ENCODE data around the gene VWCE. TPM values are rescaled to one million over a fixed set of nuclear protein-coding genes. Genes with fewer than 3 reads are reported as not detected.
A peak's percentile ranks its signal among the peaks of the same experiment; 100 is the strongest.

The VWCE gene
- total RNA-seq, 1 donor from 2014 or later: 25.3 TPM

GRCh38 chr11:61332797-61333549 is 37.9 kb upstream of the VWCE start, which contains the start of the genes DDB1 and TKFC:
Gene DDB1 (minus strand): TSS chr11:61333105. CDS start chr11:61332968, 137 bp downstream.
Gene TKFC (plus strand): TSS chr11:61333228. CDS start chr11:61334729, 1,501 bp downstream.
- Mint-ChIP-seq H3K27ac (ENCODE audit: unreplicated experiment) (peak within 1 kb of the TSS; percentile 95), H3K27me3 (ENCODE audit: unreplicated experiment) (peaks cover 4% of the 10 kb centered on the region), H3K36me3 (ENCODE audit: low read depth, unreplicated experiment) (peaks cover 13% of the 10 kb centered on the region), H3K9me3 (ENCODE audit: unreplicated experiment) (no peaks in the 10 kb centered on the region), H3K4me1 (ENCODE audit: unreplicated experiment) (peaks cover 21% of the 10 kb centered on the region), H3K4me3 (ENCODE audit: unreplicated experiment) (peak within 1 kb of the TSS; percentile 98)
- DNase-seq (ENCODE audit: low spot score): peak; percentile 97
- TF ChIP-seq CTCF (IDR thresholded peaks at IDR 0.05; ENCODE audit: unreplicated experiment): no peak

- DNase-seq (ENCODE audit: low spot score): peak; percentile 13
- Mint-ChIP-seq H3K36me3 (ENCODE audit: low read depth, unreplicated experiment) (peaks cover 19% of the 10 kb centered on the region), H3K27me3 (ENCODE audit: unreplicated experiment) (peaks cover 4% of the 10 kb centered on the region), H3K27ac (ENCODE audit: unreplicated experiment) (peak overlapping the region; percentile 93), H3K4me1 (ENCODE audit: unreplicated experiment) (peaks cover 21% of the 10 kb centered on the region), H3K9me3 (ENCODE audit: unreplicated experiment) (no peaks in the 10 kb centered on the region), H3K4me3 (ENCODE audit: unreplicated experiment) (peak overlapping the region; percentile 98)
- no peak for TF ChIP-seq CTCF (IDR thresholded peaks at IDR 0.05; ENCODE audit: unreplicated experiment)
Observed at GRCh38 chr11:61332281-61332796, 37.2 kb upstream of the VWCE start.

GRCh38 chr11:61331651-61332050 is 36.5 kb upstream of the VWCE start:
- H3K27ac Mint-ChIP-seq (ENCODE audit: unreplicated experiment): peak overlapping the region; percentile 93
- peaks cover 4% of the 10 kb centered on the region for H3K27me3 Mint-ChIP-seq (ENCODE audit: unreplicated experiment)
- no peak for DNase-seq (ENCODE audit: low spot score)
- H3K4me3 Mint-ChIP-seq (ENCODE audit: unreplicated experiment): peak overlapping the region; percentile 98
- no peak for TF ChIP-seq CTCF (IDR thresholded peaks at IDR 0.05; ENCODE audit: unreplicated experiment)
- no peaks in the 10 kb centered on the region for H3K9me3 Mint-ChIP-seq (ENCODE audit: unreplicated experiment)
- peaks cover 19% of the 10 kb centered on the region for H3K36me3 Mint-ChIP-seq (ENCODE audit: low read depth, unreplicated experiment)
- peaks cover 18% of the 10 kb centered on the region for H3K4me1 Mint-ChIP-seq (ENCODE audit: unreplicated experiment)

- Mint-ChIP-seq H3K4me1 (ENCODE audit: unreplicated experiment) (peaks cover 18% of the 10 kb centered on the region), H3K36me3 (ENCODE audit: low read depth, unreplicated experiment) (peaks cover 31% of the 10 kb centered on the region)
Observed at GRCh38 chr11:61329871-61330270, 34.8 kb upstream of the VWCE start.

More at GRCh38 chr11:61329871-61330270, 34.8 kb upstream of the VWCE start:
- no peak overlapping the region for H3K27ac Mint-ChIP-seq (ENCODE audit: unreplicated experiment)
- no peak for DNase-seq (ENCODE audit: low spot score)
- H3K27me3 Mint-ChIP-seq (ENCODE audit: unreplicated experiment): peaks cover 6% of the 10 kb centered on the region
- H3K9me3 Mint-ChIP-seq (ENCODE audit: unreplicated experiment): no peaks in the 10 kb centered on the region
- H3K4me3 Mint-ChIP-seq (ENCODE audit: unreplicated experiment): no peak overlapping the region
- TF ChIP-seq CTCF (IDR thresholded peaks at IDR 0.05; ENCODE audit: unreplicated experiment): no peak
